ENCODE results near the gene TUBB4B.
A peak's percentile ranks its signal among the peaks of the same experiment; 100 is the strongest.
"Not testable (repeated sequence)": the region's sequence is repeated elsewhere in the genome, so short reads cannot be mapped to it uniquely, and the experiment has no call there.

The TUBB4B gene

GRCh38 chr9:137236238-137236935, 4.7 kb upstream of the TUBB4B start:
- DNase-seq (ENCODE audit: low read depth): peak; percentile 87

- no peak for DNase-seq (ENCODE audit: low read depth)
Observed at GRCh38 chr9:137236936-137237421, 4.1 kb upstream of the TUBB4B start.

- DNase-seq (ENCODE audit: low read depth): no peak
Observed at GRCh38 chr9:137237759-137238726, 3.0 kb upstream of the TUBB4B start.

GRCh38 chr9:137239541-137240200, 1.4 kb upstream of the TUBB4B start:
- DNase-seq (ENCODE audit: low read depth): not testable (repeated sequence)

- peak; percentile 69 for DNase-seq (ENCODE audit: low read depth)
Observed at GRCh38 chr9:137240318-137240840, 708 bp upstream of the TUBB4B start.

GRCh38 chr9:137241490-137242268, 592 bp downstream of the TUBB4B start:
- DNase-seq (ENCODE audit: low read depth): peak; percentile 68

GRCh38 chr9:137242269-137243203, 1.4 kb downstream of the TUBB4B start:
- DNase-seq (ENCODE audit: low read depth): no peak

GRCh38 chr9:137243266-137243625, 2.2 kb downstream of the TUBB4B start:
- not testable (repeated sequence) for DNase-seq (ENCODE audit: low read depth)

- DNase-seq (ENCODE audit: low read depth): no peak
Observed at GRCh38 chr9:137243626-137244485, 2.8 kb downstream of the TUBB4B start.

- DNase-seq (ENCODE audit: low read depth): no peak
Observed at GRCh38 chr9:137244486-137245449, 3.7 kb downstream of the TUBB4B start.

GRCh38 chr9:137245450-137246421, 4.6 kb downstream of the TUBB4B start:
- no peak for DNase-seq (ENCODE audit: low read depth)

- no peak for DNase-seq (ENCODE audit: low read depth)
Observed at GRCh38 chr9:137247135-137247915, 6.2 kb downstream of the TUBB4B start.

- no peak for DNase-seq (ENCODE audit: low read depth)
Observed at GRCh38 chr9:137247916-137248175, 6.8 kb downstream of the TUBB4B start.

GRCh38 chr9:137250329-137251193, 9.5 kb downstream of the TUBB4B start:
- no peak for DNase-seq (ENCODE audit: low read depth)

- DNase-seq (ENCODE audit: low read depth): no peak
Observed at GRCh38 chr9:137251194-137251461, 10.0 kb downstream of the TUBB4B start, which contains the start of gene STPG3. Gene STPG3, plus strand, starts transcription at chr9:137251286. Its CDS starts 1 bp downstream, at chr9:137251287.

Data from stimulated activated CD4-positive, alpha-beta T cell treated with anti-CD3 and anti-CD28 coated beads, Interleukin-2, amount 100 ng/mL, for 4 hours (primary cell).